H1 (cell line): ENCODE results near the gene CELF2. TPM values are rescaled to one million over a fixed set of nuclear protein-coding genes. Genes with fewer than 3 reads are reported as not detected.

Experiments used
- CTCF ChIA-PET: fragments of 300-600 bp; sonication (Branson Sonifier 250); formaldehyde crosslinking; loops from one replicate; lab custom pipeline; 2021; ENCODE audit not compliant: partially characterized antibody; lab: Charles Lee
- POLR2A ChIA-PET: fragments of 300-600 bp; sonication (Branson Sonifier 250); formaldehyde crosslinking; loops from one replicate; lab custom pipeline; 2021; ENCODE audit warnings: inconsistent platforms; ENCODE audit not compliant: partially characterized antibody; lab: Charles Lee
- DNase-seq, 2 experiments: peaks; one replicate each; pipeline versions ENCODE4 v3.0.0 to v3.0.0-alpha.2; 2010 to 2022; ENCODE audit warnings: low spot score in 2 of 2, low read depth in 1 of 2, mixed read lengths in 1 of 2
- FAIRE-seq: peaks from 2 replicates; lab custom pipeline; 2011; peaks lifted over from hg19 to GRCh38; lab: Jason Lieb, UNC
- H2AFZ ChIP-seq: 2 replicates; pipeline ENCODE4 v1.8.1; 2012; ENCODE audit warnings: low read length, inconsistent platforms
- H2AK5ac ChIP-seq: 2 replicates; pipeline ENCODE4 v1.6.1; 2013; ENCODE audit warnings: low read depth, low read length
- H2BK120ac ChIP-seq: replicated peaks from 2 replicates; pipeline ENCODE3; 2013; ENCODE audit warnings: low read depth, low read length, inconsistent platforms
- H2BK12ac ChIP-seq: 2 replicates; pipeline ENCODE4 v1.6.1; 2013; ENCODE audit warnings: low read depth, low read length
- H2BK15ac ChIP-seq: 2 replicates; pipeline ENCODE4 v1.6.1; 2013; ENCODE audit warnings: low read length
- H2BK20ac ChIP-seq: 2 replicates; pipeline ENCODE4 v1.6.1; 2013; ENCODE audit warnings: low read length
- H2BK5ac ChIP-seq: 2 replicates; pipeline ENCODE4 v1.6.1; 2013; ENCODE audit warnings: low read depth, low read length
- H3K14ac ChIP-seq: 2 replicates; pipeline ENCODE4 v1.6.1; 2013; ENCODE audit warnings: inconsistent platforms; ENCODE audit not compliant: insufficient read length
- H3K18ac ChIP-seq: 2 replicates; pipeline ENCODE4 v1.6.1; 2013; ENCODE audit warnings: low read length; ENCODE audit errors: extremely low read depth
- H3K23ac ChIP-seq: 2 replicates; pipeline ENCODE4 v1.6.1; 2013; ENCODE audit warnings: inconsistent platforms; ENCODE audit not compliant: insufficient read length
- H3K23me2 ChIP-seq: 2 replicates; pipeline ENCODE4 v1.6.1; 2013; ENCODE audit warnings: low read depth, low read length
- H3K27ac ChIP-seq: 2 replicates; pipeline ENCODE4 v1.6.1; 2011; ENCODE audit warnings: low read depth, low read length, inconsistent platforms
- H3K27me3 ChIP-seq, 4 experiments: replicated peaks in 1 of 4; 1 replicate in 1 of 4; 2 replicates in 3 of 4; pipeline versions ENCODE4 v1.6.1 to v1.8.1; 2011 to 2013; ENCODE audit warnings: low read length in 3 of 4, mild to moderate bottlenecking in 3 of 4, inconsistent platforms in 2 of 4, mixed read lengths in 2 of 4, moderate library complexity in 1 of 4; ENCODE audit not compliant: control insufficient read depth in 3 of 4, insufficient read depth in 3 of 4; ENCODE audit errors: extremely low read depth in 1 of 4
- H3K36me3 ChIP-seq, 4 experiments: 2 replicates each; pipeline versions ENCODE4 v1.6.1 to v1.8.1; 2011 to 2013; ENCODE audit warnings: mild to moderate bottlenecking in 4 of 4, low read length in 3 of 4, moderate library complexity in 2 of 4, control low read depth in 1 of 4, inconsistent platforms in 1 of 4; ENCODE audit not compliant: insufficient read depth in 4 of 4, control insufficient read depth in 2 of 4
- H3K4ac ChIP-seq: replicated peaks from 2 replicates; pipeline ENCODE3; 2013; ENCODE audit warnings: low read length, low read depth, mixed read lengths, inconsistent platforms; ENCODE audit not compliant: insufficient read length
- H3K4me1 ChIP-seq, 4 experiments: replicated peaks in 1 of 4; 1 replicate in 1 of 4; 2 replicates in 3 of 4; pipeline versions ENCODE4 v1.6.1 to v1.8.1; 2011 to 2013; ENCODE audit warnings: low read length in 3 of 4, inconsistent platforms in 2 of 4, mixed read lengths in 1 of 4; ENCODE audit not compliant: insufficient read depth in 4 of 4, control insufficient read depth in 3 of 4
- H3K4me2 ChIP-seq, 2 experiments: 2 replicates each; pipeline versions ENCODE4 v1.6.1 to v1.8.1; 2011 to 2013; ENCODE audit warnings: low read depth in 2 of 2, low read length in 2 of 2, control low read depth in 1 of 2, inconsistent platforms in 1 of 2, mild to moderate bottlenecking in 1 of 2; ENCODE audit not compliant: insufficient read depth in 1 of 2
- H3K4me3 ChIP-seq, 4 experiments: fragments of 200-600, 300-600 bp in 1 of 4; sonication (generic), shearing (Covaris generic), sonication (Bioruptor Twin) in 1 of 4; 2 replicates each; pipeline versions ENCODE4 v1.5.1 to v1.8.1; 2011 to 2016; ENCODE audit warnings: low read length in 4 of 4, low read depth in 3 of 4, control low read depth in 2 of 4, inconsistent platforms in 2 of 4, mild to moderate bottlenecking in 2 of 4, mixed read lengths in 1 of 4, moderate library complexity in 1 of 4; ENCODE audit not compliant: insufficient read depth in 2 of 4; ENCODE audit errors: extremely low read depth in 1 of 4
- H3K56ac ChIP-seq: replicated peaks from 2 replicates; pipeline ENCODE3; 2013; ENCODE audit warnings: low read depth, mild to moderate bottlenecking, mixed read lengths, low read length, inconsistent platforms; ENCODE audit not compliant: insufficient read length
- H3K79me1 ChIP-seq: 2 replicates; pipeline ENCODE4 v1.6.1; 2013; ENCODE audit warnings: low read depth, low read length, control low read depth
- H3K79me2 ChIP-seq, 2 experiments: 2 replicates each; pipeline versions ENCODE4 v1.6.1 to v1.8.1; 2012 to 2013; ENCODE audit warnings: low read length in 2 of 2, mild to moderate bottlenecking in 2 of 2, inconsistent platforms in 1 of 2; ENCODE audit not compliant: insufficient read depth in 2 of 2, control insufficient read depth in 1 of 2
- H3K9ac ChIP-seq, 4 experiments: replicated peaks in 1 of 4; 1 replicate in 1 of 4; 2 replicates in 3 of 4; pipeline versions ENCODE4 v1.6.1 to v1.8.1; 2011 to 2013; ENCODE audit warnings: low read depth in 3 of 4, low read length in 3 of 4, control low read depth in 2 of 4, mild to moderate bottlenecking in 2 of 4, moderate library complexity in 2 of 4, inconsistent platforms in 1 of 4; ENCODE audit errors: extremely low read depth in 1 of 4
- H3K9me3 ChIP-seq, 2 experiments: 2 replicates each; pipeline versions ENCODE4 v1.6.1 to v1.8.1; 2012 to 2013; ENCODE audit warnings: mild to moderate bottlenecking in 2 of 2, moderate library complexity in 2 of 2, control low read depth in 1 of 2, inconsistent platforms in 1 of 2, low read depth in 1 of 2, low read length in 1 of 2, mixed read lengths in 1 of 2; ENCODE audit not compliant: insufficient read depth in 2 of 2
- H4K20me1 ChIP-seq, 2 experiments: replicated peaks in 1 of 2; 2 replicates each; pipeline versions ENCODE3 to v1.8.1; 2011 to 2013; ENCODE audit warnings: inconsistent platforms in 2 of 2, low read length in 2 of 2, mild to moderate bottlenecking in 1 of 2; ENCODE audit not compliant: insufficient read depth in 2 of 2, control insufficient read depth in 1 of 2
- H4K5ac ChIP-seq: 2 replicates; pipeline ENCODE4 v1.6.1; 2013; ENCODE audit warnings: low read length, low read depth, mixed read lengths, inconsistent platforms; ENCODE audit not compliant: insufficient read length
- H4K8ac ChIP-seq: 2 replicates; pipeline ENCODE4 v1.8.0; 2013; ENCODE audit warnings: mild to moderate bottlenecking, moderate library complexity, low read length, inconsistent platforms; ENCODE audit not compliant: insufficient read depth; ENCODE audit errors: extremely low read depth
- H4K91ac ChIP-seq: replicated peaks from 2 replicates; pipeline ENCODE3; 2013; ENCODE audit warnings: low read length, mixed read lengths, inconsistent platforms; ENCODE audit not compliant: insufficient read length
- CHD2 ChIP-seq: IDR thresholded peaks from 2 replicates; pipeline ENCODE4 v1.6.1; 2012; ENCODE audit warnings: low read length, improper control_type of control experiment
- NANOG ChIP-seq: IDR thresholded peaks from 2 replicates; pipeline ENCODE4 v1.6.1; 2011; ENCODE audit warnings: low read length, low read depth, mild to moderate bottlenecking, inconsistent platforms; ENCODE audit not compliant: insufficient read depth, poor library complexity, severe bottlenecking
- POLR2A ChIP-seq, 2 experiments: IDR thresholded peaks; 1 replicate in 1 of 2; 2 replicates in 1 of 2; pipeline ENCODE4 v1.6.1; 2011; ENCODE audit warnings: low read depth in 2 of 2, low read length in 2 of 2, mild to moderate bottlenecking in 2 of 2; ENCODE audit errors: control extremely low read depth in 1 of 2
- SAP30 ChIP-seq: fragments of 300-600 bp; sonication (generic); IDR thresholded peaks from 2 replicates; pipeline ENCODE4 v1.7.1; 2012; ENCODE audit warnings: low read length, moderate library complexity, mild to moderate bottlenecking, inconsistent platforms; ENCODE audit not compliant: insufficient read depth, insufficient replicate concordance
- TCF12 ChIP-seq: IDR thresholded peaks from 2 replicates; pipeline ENCODE4 v1.6.1; 2011; ENCODE audit warnings: low read depth, mild to moderate bottlenecking, low read length
- WGBS, 2 experiments: shearing (Covaris generic) in 1 of 2; methylation state at CpG; one replicate each; pipeline versions ENCODE4 v1.1.6 to v1.1.7; 2013 to 2015; ENCODE audit warnings: low lambda C conversion rate in 2 of 2, mixed read lengths in 2 of 2, inconsistent platforms in 1 of 2, low coverage in 1 of 2, missing lambda C conversion rate in 1 of 2; ENCODE audit not compliant: insufficient replicate concordance in 2 of 2, insufficient coverage in 1 of 2, insufficient read length in 1 of 2; ENCODE audit errors: extremely low coverage in 1 of 2, missing lambda C conversion rate in 1 of 2; 5-methylcytosine and 5-hydroxymethylcytosine counted together
- polyA plus RNA-seq, 7 experiments: library from polyadenylated mRNA; depleted of rRNA in 3 of 7; stranded (reverse) in 5 of 7; unstranded in 2 of 7; fragments of >200 nt in 5 of 7; fragments of 200-250 nt in 2 of 7; gene quantifications; 1 replicate in 5 of 7; 2 replicates in 1 of 7; 4 replicates in 1 of 7; pipeline versions ENCODE4 v1.2.1 to v1.2.3, GENCODE V29; 2011 to 2013; ENCODE audit warnings: missing spikeins in 2 of 7, mixed read lengths in 2 of 7
- total RNA-seq: library from RNA; stranded (reverse); fragmentation: NEBNext Ultra II Directional; extraction: Animal tissue kit (Norgen Biotek cat#: 25700); gene quantifications from 2 replicates; pipeline ENCODE4 v1.2.1, GENCODE V29; 2021

CELF2 gene
- total and polyA plus RNA-seq, 2 of the 8 experiments (the other 6 are each of a cell fraction or from before 2014, with no cell fraction given): 18.3 to 22.7 TPM

DNA sequence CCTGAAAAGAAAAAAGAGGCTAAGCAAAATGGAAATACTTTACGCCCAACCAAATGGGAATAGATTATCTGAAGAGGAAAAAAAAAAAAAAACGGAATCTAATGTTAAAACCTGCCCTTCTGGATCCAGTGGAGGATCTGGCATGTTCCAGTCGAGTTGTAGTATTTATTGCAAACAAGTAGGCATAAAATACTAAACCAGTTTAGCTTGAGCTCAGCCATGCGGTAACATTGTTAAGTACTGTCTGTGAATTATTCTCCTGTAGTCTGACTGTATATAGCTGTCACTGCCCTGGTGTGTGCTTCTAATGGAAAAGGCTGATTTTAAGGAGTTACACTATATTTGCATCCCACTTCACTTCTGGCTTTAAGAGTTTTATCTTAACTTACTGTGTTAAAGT lies 40.3 kb downstream of the CELF2 start:
- H3K9ac ChIP-seq: no peak overlapping the region
- CTCF ChIA-PET: no interaction called here
- H4K5ac ChIP-seq: no peak overlapping the region
- H3K18ac ChIP-seq: no peak overlapping the region
- H3K14ac ChIP-seq: no peak overlapping the region
- H3K23me2 ChIP-seq: no peaks in the 10 kb centered on the region
- H3K79me2 ChIP-seq: no peaks in the 10 kb centered on the region
- H3K56ac ChIP-seq: no peak overlapping the region
- H3K36me3 ChIP-seq: no peaks in the 10 kb centered on the region
- DNase-seq (no peak), FAIRE-seq (no peak)
- no peak overlapping the region for H2AK5ac ChIP-seq
- H4K20me1 ChIP-seq: no peaks in the 10 kb centered on the region
- no peak overlapping the region for H2BK5ac ChIP-seq
- no peak overlapping the region for H2BK15ac ChIP-seq
- H3K23ac ChIP-seq: no peak overlapping the region
- H3K27me3 ChIP-seq: no peaks in the 10 kb centered on the region
- no peak overlapping the region for H4K8ac ChIP-seq
- POLR2A ChIA-PET: no interaction called here
- no peak overlapping the region for H2BK12ac ChIP-seq
- H3K4ac ChIP-seq: no peak overlapping the region
- H2BK20ac ChIP-seq: no peak overlapping the region
- no peak overlapping the region for H2BK120ac ChIP-seq
- TF ChIP-seq CHD2 (no peak), SAP30 (no peak), NANOG (no peak), POLR2A (IDR thresholded peaks at IDR 0.05; ENCODE audit: control extremely low read depth in 1 of 2, low read depth in 2 of 2, low read length in 2 of 2) (no peak), TCF12 (no peak)
- no peak overlapping the region for H3K27ac ChIP-seq
- H3K79me1 ChIP-seq: no peaks in the 10 kb centered on the region
- no peak overlapping the region for H3K4me3 ChIP-seq
- no peak overlapping the region for H4K91ac ChIP-seq
- H3K4me1 ChIP-seq: no peaks in the 10 kb centered on the region
- H2AFZ ChIP-seq: no peak overlapping the region
- WGBS, 2 experiments: 91% methylated on average over 4 of the region's 4 CpGs; no CpG with 5 or more reads in 1 of the 2 experiments
- 0 out of 4 replicates have a peak, but pooled peaks cover 0 to 2% of the 10 kb centered on the region in 2 experiments for H3K9me3 ChIP-seq
- no peak overlapping the region for H3K4me2 ChIP-seq
